ENCODE results near the gene EPG5. TPM values are rescaled to one million over a fixed set of nuclear protein-coding genes. Genes with fewer than 3 reads are reported as not detected.

The EPG5 gene
- total and polyA plus RNA-seq, 10 of the 15 experiments (the other 5 are each of a cell fraction or from before 2014, with no cell fraction given), result 1.9 to 27.7 (median 9.0) TPM

GRCh38 chr18:46010050-46010449 lies 42.9 kb upstream of the EPG5 start:
- SMC1A ChIA-PET (ENCODE audit: uncharacterized antibody, unreplicated experiment), result interaction anchor here (0.8 kb wide), 1 partner anchor 36 kb away, joined by 3 read pairs; no protein-coding TSS in a partner anchor
- no peak for ATAC-seq
- Histone ChIP-seq H4K20me1 (ENCODE audit: control insufficient read depth, insufficient read depth) (no peaks in the 10 kb centered on the region), H2AFZ (ENCODE audit: control insufficient read depth, low read depth, low read length) (no peak overlapping the region), H3K9me3 (replicated peaks; ENCODE audit: control insufficient read depth, insufficient read depth, low read length) (no peaks in the 10 kb centered on the region), H3K4me3 (no peak overlapping the region), H3K27me3 (replicated peaks in 1 of 2; ENCODE audit: control insufficient read depth in 2 of 2, insufficient read depth in 2 of 2, low read length in 1 of 2) (no peaks in the 10 kb centered on the region), H3K79me2 (ENCODE audit: control insufficient read depth, insufficient read depth, low read length) (no peaks in the 10 kb centered on the region), H3K4me1 (ENCODE audit: control insufficient read depth, insufficient read depth, low read length) (peaks cover 13% of the 10 kb centered on the region), H3K4me2 (ENCODE audit: control insufficient read depth, insufficient read depth) (no peak overlapping the region), H3K27ac (ENCODE audit: control insufficient read depth, insufficient read depth) (no peak overlapping the region), H3K36me3 (ENCODE audit: control insufficient read depth in 2 of 2, insufficient read depth in 2 of 2, low read length in 1 of 2) (no peaks in the 10 kb centered on the region), H3K9ac (ENCODE audit: control insufficient read depth, insufficient read depth, low read length) (no peak overlapping the region)
- in situ Hi-C loops (cut with MboI) (no loop called here), intact Hi-C loops (cut with micrococcal nuclease; ENCODE audit: unreplicated experiment) (no loop called here)
- no peak for TF ChIP-seq ESRRA (IDR thresholded peaks at IDR 0.05; ENCODE audit: low read length)
- no peak for TF ChIP-seq GABPA (IDR thresholded peaks at IDR 0.05; ENCODE audit: low read depth)
- TF ChIP-seq FOXM1 (IDR thresholded peaks at IDR 0.05; ENCODE audit: low read depth, low read length), result no peak
- TF ChIP-seq SMARCA5 (IDR thresholded peaks at IDR 0.05), result no peak
- no peak for TF ChIP-seq WRNIP1 (IDR thresholded peaks at IDR 0.05; ENCODE audit: borderline replicate concordance, low read depth, low read length)
- BruUV-seq (replicated peaks), result no TSS peak
- WGBS (ENCODE audit: insufficient coverage, insufficient replicate concordance, low lambda C conversion rate, missing lambda C conversion rate), result 47% methylated on average over 4 of the region's 4 CpGs
- CTCF ChIA-PET, result interaction anchor here (0.9 to 2.0 kb wide), 2 partner anchors 9 to 64 kb away, joined by 4 to 9 read pairs; no protein-coding TSS in a partner anchor
- no peak for FAIRE-seq
- no peak for DNase-seq (ENCODE audit: low read depth, low spot score)
- POLR2A ChIA-PET, result interaction anchor here (0.6 kb wide), 1 partner anchor 203 kb away, joined by 8 read pairs; no protein-coding TSS in a partner anchor
- RAD21 ChIA-PET (ENCODE audit: unreplicated experiment), result interaction anchor here (0.9 kb wide), 1 partner anchor 64 kb away, joined by 4 read pairs; no protein-coding TSS in a partner anchor

GRCh38 chr18:46009125-46009840 lies 42.2 kb upstream of the EPG5 start:
- Histone ChIP-seq H3K27me3 (replicated peaks in 1 of 2; ENCODE audit: control insufficient read depth in 2 of 2, insufficient read depth in 2 of 2, low read length in 1 of 2) (no peaks in the 10 kb centered on the region), H3K79me2 (ENCODE audit: control insufficient read depth, insufficient read depth, low read length) (no peaks in the 10 kb centered on the region), H3K9ac (ENCODE audit: control insufficient read depth, insufficient read depth, low read length) (no peak overlapping the region), H2AFZ (ENCODE audit: control insufficient read depth, low read depth, low read length) (no peak overlapping the region), H3K9me3 (replicated peaks; ENCODE audit: control insufficient read depth, insufficient read depth, low read length) (no peaks in the 10 kb centered on the region), H4K20me1 (ENCODE audit: control insufficient read depth, insufficient read depth) (no peaks in the 10 kb centered on the region), H3K4me1 (ENCODE audit: control insufficient read depth, insufficient read depth, low read length) (peaks cover 13% of the 10 kb centered on the region), H3K4me3 (no peak overlapping the region), H3K27ac (ENCODE audit: control insufficient read depth, insufficient read depth) (no peak overlapping the region), H3K4me2 (ENCODE audit: control insufficient read depth, insufficient read depth) (no peak overlapping the region), H3K36me3 (ENCODE audit: control insufficient read depth in 2 of 2, insufficient read depth in 2 of 2, low read length in 1 of 2) (no peaks in the 10 kb centered on the region)
- no TSS peak for BruUV-seq (replicated peaks)
- ChIA-PET CTCF (interaction anchor here (0.8 to 2.0 kb wide), 2 partner anchors 10 to 64 kb away, joined by 4 to 9 read pairs; no protein-coding TSS in a partner anchor), SMC1A (ENCODE audit: uncharacterized antibody, unreplicated experiment) (interaction anchor here (0.6 kb wide), 1 partner anchor 34 kb away, joined by 3 read pairs; no protein-coding TSS in a partner anchor), RAD21 (ENCODE audit: unreplicated experiment) (interaction anchor here (1.0 kb wide), 1 partner anchor 130 kb away, joined by 5 read pairs; no protein-coding TSS in a partner anchor), POLR2A (interaction anchor here (0.7 kb wide), 2 partner anchors 44 to 108 kb away, joined by 4 to 5 read pairs; no protein-coding TSS in a partner anchor)
- no peak for DNase-seq (ENCODE audit: low read depth, low spot score)
- ATAC-seq, result peak; percentile 35
- peak; percentile 38 for FAIRE-seq
- TF ChIP-seq ZNF384 (IDR thresholded peaks at IDR 0.05; ENCODE audit: borderline replicate concordance, low read depth, low read length), result peak; percentile 55
- TF ChIP-seq TCF12 (IDR thresholded peaks at IDR 0.05; ENCODE audit: low read depth, low read length), result no peak
- intact Hi-C loops (cut with micrococcal nuclease; ENCODE audit: unreplicated experiment) (no loop called here), in situ Hi-C loops (cut with MboI) (no loop called here)
- whole genome bisulfite sequencing (ENCODE audit: insufficient coverage, insufficient replicate concordance, low lambda C conversion rate, missing lambda C conversion rate), result 13% methylated on average over 5 of the region's 5 CpGs
